Hepatocyte (in vitro differentiated cells): ENCODE data around the gene PALD1.

ENCODE experiments used
- EZH2phosphoT487 ChIP-seq: fragments of 200-600 bp; sonication (generic); IDR thresholded peaks from one replicate; pipeline ENCODE4 v1.6.1; 2018; ENCODE audit warnings: antibody characterized with exemption, mild to moderate bottlenecking, low read depth, moderate library complexity; ENCODE audit not compliant: unreplicated experiment, severe bottlenecking
- TF ChIP-seq, protein P1 (sequence below): fragments of 200-600 bp; sonication (generic); IDR thresholded peaks from 2 replicates; pipeline ENCODE4 v1.5.1; 2016; ENCODE audit warnings: antibody characterized with exemption, mild to moderate bottlenecking; ENCODE audit not compliant: poor library complexity

DNA sequence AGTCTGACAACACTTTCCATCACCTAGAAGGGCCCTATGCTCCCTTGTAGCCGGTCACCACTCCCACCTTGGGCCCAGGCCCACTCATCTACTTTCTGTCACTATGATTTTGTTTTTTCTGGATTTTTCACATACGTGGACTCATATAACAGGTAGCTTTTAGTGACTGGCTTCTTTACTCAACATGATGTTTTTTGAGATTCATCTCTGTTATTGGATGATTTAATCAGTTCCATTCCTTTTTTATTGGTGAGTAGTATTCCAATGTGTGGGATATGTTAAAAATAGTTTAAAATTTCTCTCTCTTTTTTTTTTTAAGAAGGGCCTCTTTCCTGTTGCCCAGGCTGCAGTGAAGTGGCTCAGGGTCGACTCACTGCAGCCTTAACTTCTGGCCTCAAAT, 9.3 kb downstream of the PALD1 start:
- TF ChIP-seq, protein P1, sequence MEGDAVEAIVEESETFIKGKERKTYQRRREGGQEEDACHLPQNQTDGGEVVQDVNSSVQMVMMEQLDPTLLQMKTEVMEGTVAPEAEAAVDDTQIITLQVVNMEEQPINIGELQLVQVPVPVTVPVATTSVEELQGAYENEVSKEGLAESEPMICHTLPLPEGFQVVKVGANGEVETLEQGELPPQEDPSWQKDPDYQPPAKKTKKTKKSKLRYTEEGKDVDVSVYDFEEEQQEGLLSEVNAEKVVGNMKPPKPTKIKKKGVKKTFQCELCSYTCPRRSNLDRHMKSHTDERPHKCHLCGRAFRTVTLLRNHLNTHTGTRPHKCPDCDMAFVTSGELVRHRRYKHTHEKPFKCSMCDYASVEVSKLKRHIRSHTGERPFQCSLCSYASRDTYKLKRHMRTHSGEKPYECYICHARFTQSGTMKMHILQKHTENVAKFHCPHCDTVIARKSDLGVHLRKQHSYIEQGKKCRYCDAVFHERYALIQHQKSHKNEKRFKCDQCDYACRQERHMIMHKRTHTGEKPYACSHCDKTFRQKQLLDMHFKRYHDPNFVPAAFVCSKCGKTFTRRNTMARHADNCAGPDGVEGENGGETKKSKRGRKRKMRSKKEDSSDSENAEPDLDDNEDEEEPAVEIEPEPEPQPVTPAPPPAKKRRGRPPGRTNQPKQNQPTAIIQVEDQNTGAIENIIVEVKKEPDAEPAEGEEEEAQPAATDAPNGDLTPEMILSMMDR, result no peak
- no peak for TF ChIP-seq EZH2phosphoT487
